ENCODE data around the gene B3GAT1.

B3GAT1 gene

DNA sequence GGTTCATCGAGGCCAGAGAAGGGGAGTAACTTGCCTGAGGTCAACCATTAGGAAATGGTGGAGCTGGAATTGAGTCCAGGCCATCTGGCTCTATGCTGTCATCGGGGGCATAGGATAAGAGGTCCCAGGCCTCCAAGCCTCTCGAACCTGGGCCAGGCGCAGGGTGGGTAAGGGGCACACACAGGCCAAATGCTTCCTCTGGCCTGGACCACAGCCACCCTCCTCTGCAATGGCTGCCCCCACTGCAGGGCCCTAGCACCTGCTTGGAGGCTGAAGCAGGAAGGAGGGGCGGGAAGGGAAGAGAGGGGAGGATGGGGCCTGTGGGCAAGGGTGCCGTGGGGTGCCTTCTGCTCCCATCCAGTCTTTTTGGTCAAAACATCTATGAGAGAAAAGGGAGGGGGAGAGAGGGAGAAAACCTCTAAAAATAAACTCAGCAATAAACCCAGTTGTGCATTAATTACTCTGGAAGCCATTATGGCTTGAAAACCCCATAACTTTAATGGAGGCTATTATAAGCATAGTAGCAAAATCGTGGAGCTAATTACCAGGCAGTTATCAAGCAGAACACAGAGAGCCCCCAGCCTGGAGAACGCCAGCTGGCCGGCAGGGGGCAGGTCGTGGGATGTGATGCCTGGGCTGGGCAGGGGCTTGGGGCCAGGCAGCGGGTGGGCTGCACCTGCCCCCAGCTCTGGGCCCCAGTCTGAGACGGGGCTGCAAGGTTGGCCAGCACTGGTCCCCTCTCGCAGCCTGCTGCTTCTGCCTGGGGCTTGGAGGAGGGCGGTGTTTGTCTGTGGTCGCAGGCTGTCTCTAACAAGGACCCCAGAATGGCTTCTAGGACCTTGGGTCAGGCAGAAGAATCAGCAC is 21.1 kb downstream of the B3GAT1 start:
- DNase-seq (ENCODE audit: low read depth): no peak

DNA sequence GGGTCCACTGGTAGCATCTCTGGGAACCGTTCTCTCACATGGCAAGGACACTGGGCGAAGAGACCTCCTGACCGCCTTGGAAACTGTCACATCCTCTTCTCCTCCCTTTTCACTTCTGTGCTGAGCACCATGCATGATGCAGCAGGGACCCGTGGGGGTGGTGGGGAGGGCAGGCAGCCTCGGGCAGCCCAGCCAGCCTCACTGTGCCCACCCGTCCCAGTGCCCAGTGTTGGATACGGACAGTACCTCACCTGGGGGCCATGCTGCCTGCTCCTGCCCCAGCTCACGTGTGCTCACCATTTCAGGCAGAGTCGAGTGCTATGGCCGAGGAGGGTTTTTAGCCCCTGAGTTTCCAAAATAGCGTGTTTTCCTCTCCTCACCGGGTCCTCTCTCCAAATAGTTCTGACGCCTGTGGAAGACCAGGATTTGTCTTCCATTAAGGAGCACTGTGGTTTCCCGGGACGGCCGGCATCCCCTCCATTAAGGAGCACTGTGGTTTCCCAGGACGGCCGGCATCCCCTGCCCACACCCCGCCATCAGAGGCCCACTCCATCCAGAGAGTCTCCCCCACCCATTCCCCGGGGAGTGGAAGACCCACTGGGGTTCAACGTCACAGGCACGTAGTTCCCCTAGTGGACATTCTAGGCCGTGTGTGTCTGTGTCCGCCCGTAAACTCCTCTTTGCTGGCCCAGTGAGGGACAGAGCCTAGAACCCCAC is 22.4 kb downstream of the B3GAT1 start:
- DNase-seq (ENCODE audit: low read depth): no peak

DNA sequence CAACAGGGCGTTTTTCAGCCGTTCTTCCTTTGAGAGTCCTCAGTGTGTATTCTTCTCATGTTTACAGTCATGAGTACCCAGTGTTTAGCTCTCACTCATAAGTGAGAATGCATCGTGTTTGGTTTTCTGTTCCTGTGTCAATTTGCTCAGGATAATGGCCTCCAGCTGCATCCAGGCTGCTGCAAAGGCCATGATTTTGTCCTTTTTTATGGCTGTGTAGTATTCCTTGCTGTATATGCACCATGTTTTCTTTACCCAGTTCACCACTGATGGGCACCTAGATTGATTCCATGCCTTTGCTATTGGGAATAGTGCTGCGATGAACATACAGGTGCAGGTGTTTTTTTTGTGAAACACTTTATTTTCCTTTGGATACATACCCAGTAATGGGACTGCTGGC is 23.5 kb downstream of the B3GAT1 start:
- no peak for DNase-seq (ENCODE audit: low read depth)

- no peak for DNase-seq (ENCODE audit: low read depth)
Observed at GRCh38 chr11:134387501-134387900, 24.5 kb downstream of the B3GAT1 start.

- DNase-seq (ENCODE audit: low read depth): no peak
Observed at GRCh38 chr11:134386945-134387344, 25.1 kb downstream of the B3GAT1 start.

- DNase-seq (ENCODE audit: low read depth): no peak
Observed at GRCh38 chr11:134385774-134386565, 26.1 kb downstream of the B3GAT1 start.

DNA sequence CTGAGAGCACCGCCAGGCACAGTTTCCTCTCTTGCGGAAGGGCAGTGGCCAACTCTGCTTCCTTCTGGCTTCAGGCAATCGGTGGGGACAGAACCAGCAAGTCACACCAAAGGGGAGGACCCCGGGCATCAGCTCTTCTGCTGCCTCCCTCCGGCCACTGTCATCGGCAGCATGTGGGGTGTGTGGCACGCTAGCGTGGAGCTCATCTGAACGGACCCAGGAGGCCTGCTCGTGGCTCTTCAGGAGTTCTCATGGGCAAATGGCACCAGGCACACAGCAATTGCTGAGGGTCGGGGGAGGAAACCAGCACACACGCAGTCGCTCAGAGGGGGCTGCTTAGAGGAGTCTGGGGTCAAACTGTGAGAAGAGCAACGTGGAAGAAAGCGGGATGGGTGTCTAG is 26.9 kb downstream of the B3GAT1 start:
- no peak for DNase-seq (ENCODE audit: low read depth)

- no peak for DNase-seq (ENCODE audit: low read depth)
Observed at GRCh38 chr11:134384406-134384805, 27.6 kb downstream of the B3GAT1 start.

DNA sequence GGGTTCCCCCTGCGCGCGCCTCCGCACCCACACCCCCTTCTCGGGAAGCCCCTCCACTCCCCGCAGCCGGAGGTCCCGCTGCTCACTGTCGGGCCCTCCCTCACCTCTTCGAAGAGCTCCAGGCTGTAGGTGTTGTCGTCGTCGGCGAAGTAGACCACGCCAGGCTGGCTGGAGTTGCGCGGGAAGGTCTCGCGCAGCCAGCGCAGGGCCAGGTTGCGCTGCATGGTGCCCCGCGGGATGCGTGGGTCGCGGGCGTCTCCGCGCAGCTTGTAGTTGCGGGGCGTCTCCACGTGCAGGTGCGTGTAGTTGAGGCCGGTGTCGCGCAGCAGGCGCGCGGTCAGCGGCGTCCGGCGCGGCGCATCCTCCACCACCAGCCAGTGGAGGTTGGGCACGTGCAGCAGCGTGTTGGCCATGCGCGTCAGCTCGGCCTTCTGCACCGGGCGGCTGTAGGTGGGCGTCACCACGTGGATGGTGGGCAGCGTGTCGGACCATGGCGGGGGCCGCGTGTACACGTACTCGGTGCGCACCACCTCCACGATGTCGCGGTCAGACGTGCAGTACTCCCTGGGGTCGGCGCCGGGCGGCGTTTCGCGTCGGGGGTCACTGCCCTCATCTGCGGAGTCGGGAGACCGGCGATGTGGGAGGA is 28.3 kb downstream of the B3GAT1 start:
- no peak for DNase-seq (ENCODE audit: low read depth)

DNA sequence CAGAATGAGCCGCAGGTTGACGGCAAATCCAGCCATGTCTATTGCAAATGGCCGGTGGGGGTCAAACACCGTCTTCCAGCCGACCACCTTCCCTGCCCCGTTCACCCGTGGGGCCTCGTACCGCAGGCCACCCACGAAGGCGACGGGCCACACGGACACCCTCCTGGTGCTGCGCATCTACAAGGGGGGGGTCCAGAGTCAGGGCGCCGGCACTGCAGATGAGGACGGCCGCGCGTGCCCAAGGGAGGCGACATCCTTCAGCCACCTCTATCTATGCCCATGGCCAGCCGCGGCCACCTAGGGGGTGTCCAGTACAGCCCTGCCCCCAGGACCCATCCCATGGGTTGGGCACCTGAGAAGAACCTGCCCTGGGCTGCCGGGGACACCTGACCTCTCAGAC is 29.2 kb downstream of the B3GAT1 start:
- DNase-seq (ENCODE audit: low read depth): no peak

- DNase-seq (ENCODE audit: low read depth): no peak
Observed at GRCh38 chr11:134382257-134382656, 29.8 kb downstream of the B3GAT1 start.

DNA sequence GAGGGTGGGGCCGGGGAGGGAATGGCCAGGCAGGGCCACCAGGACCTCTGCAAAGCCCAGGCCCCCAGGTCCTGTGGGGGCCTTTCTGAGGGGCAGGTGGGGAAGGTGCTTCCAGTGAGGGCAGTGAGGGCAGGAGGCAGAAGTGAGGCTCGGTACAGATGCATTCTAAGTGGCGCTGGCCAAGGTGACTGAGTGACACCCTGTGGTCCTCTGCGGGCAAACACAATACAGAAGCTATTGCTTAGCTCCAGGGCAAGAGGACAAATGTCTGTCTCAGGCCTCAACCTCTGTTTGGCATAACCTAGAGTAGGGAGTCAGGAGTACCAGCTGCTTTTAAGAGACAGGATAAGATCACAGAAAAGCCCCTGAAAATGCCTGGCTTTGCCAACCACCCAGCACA is 31.3 kb downstream of the B3GAT1 start:
- no peak for DNase-seq (ENCODE audit: low read depth)

DNA sequence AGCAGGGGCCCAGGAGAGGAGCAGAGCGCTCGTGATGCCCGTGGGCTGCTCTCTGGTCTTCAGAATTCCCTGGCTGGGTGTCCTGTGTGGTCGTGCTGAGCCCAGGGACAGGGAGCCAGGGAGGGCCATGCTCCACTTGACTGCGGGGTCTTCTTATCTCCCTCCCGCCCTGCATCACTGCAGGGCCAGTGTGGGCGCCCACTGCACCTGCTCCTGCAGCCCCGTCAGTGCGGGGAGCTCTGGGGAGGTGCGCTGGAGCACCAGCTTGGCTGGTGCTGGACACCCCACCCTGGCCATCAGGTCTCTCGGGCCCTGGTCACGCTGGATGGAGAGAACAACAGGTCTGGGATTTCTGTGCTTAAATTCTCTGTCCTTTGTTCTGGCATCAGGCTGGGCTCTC is 31.8 kb downstream of the B3GAT1 start:
- no peak for DNase-seq (ENCODE audit: low read depth)

DNA sequence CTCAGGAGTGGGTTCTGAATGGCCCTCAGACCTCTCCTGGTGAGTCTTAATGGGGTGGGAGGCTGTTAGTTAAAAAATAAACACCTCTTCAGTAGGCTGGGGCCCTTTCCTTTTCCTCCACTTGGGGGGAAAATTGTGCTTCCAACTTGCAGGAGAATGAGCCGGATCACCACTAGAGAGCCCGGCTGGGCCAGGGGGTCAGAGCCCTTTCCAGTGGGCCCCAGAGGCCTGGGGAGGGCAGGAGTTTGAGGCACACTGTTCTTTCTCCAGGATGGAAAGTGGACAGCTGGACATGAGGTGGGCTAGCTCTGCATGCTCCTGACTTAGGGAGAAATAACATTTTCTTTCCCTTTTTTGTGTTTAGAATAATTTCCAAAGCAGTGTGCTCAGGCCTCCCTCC is 32.8 kb downstream of the B3GAT1 start:
- DNase-seq (ENCODE audit: low read depth): no peak

DNA sequence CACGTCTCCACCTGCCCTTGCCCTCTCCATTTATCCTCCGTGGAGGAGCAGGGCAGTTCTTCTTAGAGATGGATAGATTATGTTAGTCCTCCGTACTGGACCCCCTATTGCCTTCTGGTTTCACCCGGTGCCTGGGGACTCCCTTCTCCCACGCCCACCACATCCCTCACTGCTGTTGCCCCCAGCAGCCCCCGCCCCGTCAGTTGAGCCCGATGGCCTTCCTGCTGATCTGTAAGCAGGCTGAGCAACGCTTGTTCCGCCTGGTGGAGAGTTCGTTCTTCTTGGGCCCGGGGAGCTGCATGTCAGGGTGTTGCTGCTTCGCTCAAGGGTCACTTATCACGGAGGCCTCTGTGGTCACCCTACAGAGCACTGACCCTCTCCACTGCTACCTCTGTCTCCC is 34.2 kb downstream of the B3GAT1 start:
- DNase-seq (ENCODE audit: low read depth): no peak

GRCh38 chr11:134376150-134376921 is 35.7 kb downstream of the B3GAT1 start:
- DNase-seq (ENCODE audit: low read depth): no peak

DNA sequence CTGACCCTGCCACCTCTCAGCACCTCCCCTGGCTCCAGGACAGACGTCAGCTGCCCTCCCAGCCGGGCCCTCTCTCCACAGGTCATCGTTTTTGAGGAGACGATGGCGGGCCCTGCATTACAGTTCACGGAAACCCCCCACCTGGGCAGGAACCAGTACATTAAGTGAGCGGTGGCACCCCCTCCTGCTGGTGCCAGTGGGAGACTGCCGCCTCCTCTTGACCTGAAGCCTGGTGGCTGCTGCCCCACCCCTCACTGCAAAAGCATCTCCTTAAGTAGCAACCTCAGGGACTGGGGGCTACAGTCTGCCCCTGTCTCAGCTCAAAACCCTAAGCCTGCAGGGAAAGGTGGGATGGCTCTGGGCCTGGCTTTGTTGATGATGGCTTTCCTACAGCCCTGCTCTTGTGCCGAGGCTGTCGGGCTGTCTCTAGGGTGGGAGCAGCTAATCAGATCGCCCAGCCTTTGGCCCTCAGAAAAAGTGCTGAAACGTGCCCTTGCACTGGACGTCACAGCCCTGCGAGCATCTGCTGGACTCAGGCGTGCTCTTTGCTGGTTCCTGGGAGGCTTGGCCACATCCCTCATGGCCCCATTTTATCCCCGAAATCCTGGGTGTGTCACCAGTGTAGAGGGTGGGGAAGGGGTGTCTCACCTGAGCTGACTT is 37.0 kb downstream of the B3GAT1 start:
- no peak for DNase-seq (ENCODE audit: low read depth)

GRCh38 chr11:134374171-134374570 is 37.9 kb downstream of the B3GAT1 start:
- no peak for DNase-seq (ENCODE audit: low read depth)

DNA sequence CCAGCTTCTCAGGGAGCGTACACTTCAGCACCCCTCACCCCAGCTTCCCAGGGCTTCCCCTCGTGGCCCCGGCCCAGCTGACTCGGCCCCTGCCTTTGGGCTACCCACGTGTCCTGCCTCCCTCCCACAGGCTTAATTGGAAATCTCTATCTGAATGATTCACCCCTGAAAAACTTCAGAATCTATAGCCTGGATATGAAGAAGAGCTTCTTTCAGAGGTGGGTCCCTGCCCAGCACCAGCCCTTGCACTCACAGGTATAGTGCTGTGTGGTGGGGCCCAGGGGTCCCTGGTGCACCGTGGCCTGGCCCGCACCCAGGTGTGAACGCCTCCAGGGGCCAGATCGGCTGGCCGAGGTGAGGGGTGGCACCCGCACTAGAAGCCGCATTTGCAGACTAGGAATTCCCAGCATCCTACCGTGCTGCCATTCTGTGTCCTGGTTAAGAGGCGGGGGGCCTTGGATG is 38.4 kb downstream of the B3GAT1 start:
- DNase-seq (ENCODE audit: low read depth): no peak

- no peak for DNase-seq (ENCODE audit: low read depth)
Observed at GRCh38 chr11:134372961-134373360, 39.1 kb downstream of the B3GAT1 start.

DNA sequence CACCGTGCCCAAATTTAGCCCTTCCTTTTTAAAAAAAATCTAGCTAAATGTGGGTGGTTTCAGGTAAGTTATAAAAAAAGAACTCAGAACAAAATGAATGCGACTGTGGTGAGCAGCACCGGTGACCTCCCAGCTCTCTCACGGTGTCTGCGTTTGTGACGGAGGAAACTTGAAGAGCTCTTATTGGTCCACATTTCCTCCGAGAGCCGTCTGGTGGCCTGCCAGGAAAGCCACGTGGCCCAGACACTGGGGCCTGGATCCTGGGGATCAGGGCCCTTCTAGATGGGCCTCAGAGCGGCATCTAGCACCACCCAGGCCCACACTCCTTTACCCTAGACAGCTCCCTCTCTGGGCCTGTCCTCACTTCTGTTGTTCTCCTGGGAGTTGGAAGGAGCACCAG is 39.5 kb downstream of the B3GAT1 start:
- DNase-seq (ENCODE audit: low read depth): no peak
